H9 (cell line): ENCODE results near the gene NUP188. TPM values are rescaled to one million over a fixed set of nuclear protein-coding genes. Genes with fewer than 3 reads are reported as not detected.

Source experiments
- DNase-seq: peaks from one replicate; pipeline ENCODE4 v3.0.0-alpha.2; 2017
- H2AFZ ChIP-seq: one replicate; pipeline ENCODE4 v1.6.1; 2013; ENCODE audit warnings: mild to moderate bottlenecking, low read length, control low read depth, moderate library complexity
- H2AK5ac ChIP-seq: 2 replicates; pipeline ENCODE4 v1.6.1; 2013; ENCODE audit warnings: low read length, control low read depth, mixed read lengths; ENCODE audit not compliant: insufficient read length
- H2BK120ac ChIP-seq: one replicate; pipeline ENCODE4 v1.6.1; 2013; ENCODE audit warnings: low read depth, mild to moderate bottlenecking, low read length, control low read depth, inconsistent platforms; ENCODE audit not compliant: poor library complexity, severe bottlenecking
- H2BK12ac ChIP-seq: 2 replicates; pipeline ENCODE4 v1.6.1; 2013; ENCODE audit warnings: low read length, control low read depth, mixed read lengths, low read depth; ENCODE audit not compliant: insufficient read length
- H2BK15ac ChIP-seq: 2 replicates; pipeline ENCODE4 v1.6.1; 2013; ENCODE audit warnings: low read depth, low read length, control low read depth
- H2BK20ac ChIP-seq: one replicate; pipeline ENCODE4 v1.6.1; 2013; ENCODE audit warnings: low read depth, mild to moderate bottlenecking, low read length, control low read depth, inconsistent platforms; ENCODE audit not compliant: poor library complexity, severe bottlenecking
- H2BK5ac ChIP-seq: 2 replicates; pipeline ENCODE4 v1.6.1; 2013; ENCODE audit warnings: low read length, control low read depth, mixed read lengths; ENCODE audit not compliant: insufficient read length
- H3K14ac ChIP-seq: 2 replicates; pipeline ENCODE4 v1.6.1; 2013; ENCODE audit warnings: low read length, control low read depth; ENCODE audit not compliant: insufficient read depth
- H3K18ac ChIP-seq: 2 replicates; pipeline ENCODE4 v1.6.1; 2013; ENCODE audit warnings: low read depth, mild to moderate bottlenecking, mixed read lengths, low read length, control low read depth; ENCODE audit not compliant: insufficient read length
- H3K23ac ChIP-seq: 2 replicates; pipeline ENCODE4 v1.6.1; 2013; ENCODE audit warnings: low read length, control low read depth, mixed read lengths, low read depth; ENCODE audit not compliant: insufficient read length
- H3K23me2 ChIP-seq: 2 replicates; pipeline ENCODE4 v1.6.1; 2013; ENCODE audit warnings: low read depth, mild to moderate bottlenecking, mixed read lengths, low read length, control low read depth; ENCODE audit not compliant: insufficient read length, poor library complexity, severe bottlenecking
- H3K27ac ChIP-seq: 2 replicates; pipeline ENCODE4 v1.5.1; 2013; ENCODE audit warnings: low read length, control low read depth, mixed read lengths, low read depth; ENCODE audit not compliant: insufficient read length
- H3K27me3 ChIP-seq: 2 replicates; pipeline ENCODE4 v1.6.1; 2013; ENCODE audit warnings: low read length, control low read depth, inconsistent platforms; ENCODE audit not compliant: insufficient read depth
- H3K4ac ChIP-seq: 2 replicates; pipeline ENCODE4 v1.6.1; 2013; ENCODE audit warnings: low read depth, mild to moderate bottlenecking, control low read depth, inconsistent platforms, low read length, moderate library complexity
- H3K4me1 ChIP-seq: 2 replicates; pipeline ENCODE4 v1.6.1; 2013; ENCODE audit warnings: low read length, control low read depth, inconsistent platforms; ENCODE audit not compliant: insufficient read depth
- H3K4me2 ChIP-seq: 2 replicates; pipeline ENCODE4 v1.6.1; 2013; ENCODE audit warnings: low read length, control low read depth, mixed read lengths; ENCODE audit not compliant: insufficient read length, insufficient read depth
- H3K56ac ChIP-seq: 2 replicates; pipeline ENCODE4 v1.6.1; 2013; ENCODE audit warnings: low read depth, mild to moderate bottlenecking, mixed read lengths, low read length, control low read depth; ENCODE audit not compliant: insufficient read length
- H3K79me1 ChIP-seq: 2 replicates; pipeline ENCODE4 v1.6.1; 2013; ENCODE audit warnings: low read depth, mild to moderate bottlenecking, moderate library complexity, low read length, control low read depth, inconsistent platforms; ENCODE audit not compliant: insufficient read depth, poor library complexity, severe bottlenecking
- H3K79me2 ChIP-seq: 2 replicates; pipeline ENCODE4 v1.6.1; 2013; ENCODE audit warnings: low read length, control low read depth, inconsistent platforms; ENCODE audit not compliant: insufficient read depth
- H3K9ac ChIP-seq: 2 replicates; pipeline ENCODE4 v1.6.1; 2013; ENCODE audit warnings: low read length, control low read depth, mixed read lengths; ENCODE audit not compliant: insufficient read length; ENCODE audit errors: extremely low read depth
- H3K9me3 ChIP-seq: one replicate; pipeline ENCODE4 v1.6.1; 2013; ENCODE audit warnings: low read depth, low read length, inconsistent platforms; ENCODE audit not compliant: control insufficient read depth
- H3T11ph ChIP-seq: one replicate; pipeline ENCODE4 v1.6.1; 2013; ENCODE audit warnings: mild to moderate bottlenecking, low read length, control low read depth, inconsistent platforms
- H4K20me1 ChIP-seq: one replicate; pipeline ENCODE4 v1.6.1; 2013; ENCODE audit not compliant: control insufficient read depth, insufficient read length, insufficient read depth
- H4K5ac ChIP-seq: 2 replicates; pipeline ENCODE4 v1.6.1; 2013; ENCODE audit warnings: low read depth, mild to moderate bottlenecking, mixed read lengths, low read length, control low read depth; ENCODE audit not compliant: insufficient read length
- H4K8ac ChIP-seq: replicated peaks from 2 replicates; pipeline ENCODE4 v1.6.1; 2013; ENCODE audit warnings: low read length, control low read depth, mixed read lengths, low read depth; ENCODE audit not compliant: insufficient read length
- H4K91ac ChIP-seq: 2 replicates; pipeline ENCODE4 v1.6.1; 2013; ENCODE audit warnings: low read depth, mild to moderate bottlenecking, moderate library complexity, mixed read lengths, low read length, control low read depth; ENCODE audit not compliant: insufficient read length
- H3K27ac Mint-ChIP-seq, 3 experiments: 2 replicates in 2 of 3; 3 replicates in 1 of 3; pipeline ENCODE4 v1.8.0; 2020 to 2021; ENCODE audit warnings: mixed read lengths in 3 of 3, mild to moderate bottlenecking in 1 of 3, moderate library complexity in 1 of 3
- H3K27me3 Mint-ChIP-seq: 2 replicates; pipeline ENCODE4 v1.8.0; 2021; ENCODE audit warnings: low read depth, mild to moderate bottlenecking, moderate library complexity, mixed read lengths
- H3K36me3 Mint-ChIP-seq, 3 experiments: 2 replicates in 2 of 3; 3 replicates in 1 of 3; pipeline ENCODE4 v1.8.0; 2020 to 2021; ENCODE audit warnings: low read depth in 3 of 3, mixed read lengths in 3 of 3; ENCODE audit not compliant: insufficient read depth in 1 of 3
- H3K4me1 Mint-ChIP-seq, 2 experiments: 2 replicates each; pipeline ENCODE4 v1.8.0; 2020; ENCODE audit warnings: mixed read lengths in 2 of 2
- H3K4me3 Mint-ChIP-seq, 2 experiments: 2 replicates in 1 of 2; 3 replicates in 1 of 2; pipeline ENCODE4 v1.8.0; 2020 to 2021; ENCODE audit warnings: mild to moderate bottlenecking in 2 of 2, mixed read lengths in 2 of 2, moderate library complexity in 1 of 2
- H3K9me3 Mint-ChIP-seq, 2 experiments: 2 replicates in 1 of 2; 3 replicates in 1 of 2; pipeline ENCODE4 v1.8.0; 2020; ENCODE audit warnings: mild to moderate bottlenecking in 2 of 2, mixed read lengths in 2 of 2, moderate library complexity in 1 of 2
- WGBS: extraction: QIAGEN DNeasy Blood & Tissue Kit; methylation state at CpG from one replicate; pipeline ENCODE4 v1.1.7; 2013; ENCODE audit warnings: missing lambda C conversion rate, low lambda C conversion rate, mixed read lengths; ENCODE audit not compliant: insufficient read length; ENCODE audit errors: extremely low coverage; 5-methylcytosine and 5-hydroxymethylcytosine counted together
- total RNA-seq: library from RNA; stranded (reverse); gene quantifications from 2 replicates; pipeline ENCODE4 v1.2.1, GENCODE V29; 2021
- TF ChIP-seq, protein P1 (sequence below): fragments of 200-600 bp; sonication (generic); conservative IDR thresholded peaks from 3 replicates; pipeline ENCODE4 v1.8.0; 2021; ENCODE audit warnings: antibody characterized with exemption, mild to moderate bottlenecking

Gene NUP188
- total RNA-seq, 1 experiment from 2014 or later = 101 TPM

DNA sequence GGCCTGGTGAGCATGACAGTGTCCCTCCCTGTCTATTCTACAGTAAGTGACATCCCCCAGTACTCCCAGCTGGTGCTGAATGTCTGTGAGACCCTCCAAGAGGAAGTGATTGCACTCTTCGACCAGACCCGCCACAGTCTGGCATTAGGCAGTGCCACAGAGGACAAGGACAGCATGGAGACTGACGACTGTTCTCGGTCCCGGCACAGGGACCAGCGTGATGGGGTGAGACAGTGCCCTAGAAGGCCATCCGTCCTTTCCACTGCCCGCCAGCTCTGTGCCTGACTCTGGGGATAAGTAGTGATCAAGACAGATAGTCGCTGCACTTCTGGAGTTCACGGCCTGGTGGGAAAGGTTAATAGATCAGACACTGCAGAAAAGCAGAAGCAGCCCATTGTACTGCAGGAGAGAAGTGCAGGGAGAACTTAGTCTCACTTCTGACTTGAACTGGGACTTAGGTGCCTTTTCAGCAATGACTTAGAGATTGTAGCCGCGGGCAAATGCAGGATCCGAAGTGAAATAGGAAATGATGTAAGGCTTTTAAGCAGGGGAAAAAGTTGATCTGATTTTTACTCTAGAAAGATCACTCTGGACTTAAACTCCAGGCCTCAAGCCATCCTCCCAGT is 52.2 kb downstream of the NUP188 start:
- TF ChIP-seq, protein P1, sequence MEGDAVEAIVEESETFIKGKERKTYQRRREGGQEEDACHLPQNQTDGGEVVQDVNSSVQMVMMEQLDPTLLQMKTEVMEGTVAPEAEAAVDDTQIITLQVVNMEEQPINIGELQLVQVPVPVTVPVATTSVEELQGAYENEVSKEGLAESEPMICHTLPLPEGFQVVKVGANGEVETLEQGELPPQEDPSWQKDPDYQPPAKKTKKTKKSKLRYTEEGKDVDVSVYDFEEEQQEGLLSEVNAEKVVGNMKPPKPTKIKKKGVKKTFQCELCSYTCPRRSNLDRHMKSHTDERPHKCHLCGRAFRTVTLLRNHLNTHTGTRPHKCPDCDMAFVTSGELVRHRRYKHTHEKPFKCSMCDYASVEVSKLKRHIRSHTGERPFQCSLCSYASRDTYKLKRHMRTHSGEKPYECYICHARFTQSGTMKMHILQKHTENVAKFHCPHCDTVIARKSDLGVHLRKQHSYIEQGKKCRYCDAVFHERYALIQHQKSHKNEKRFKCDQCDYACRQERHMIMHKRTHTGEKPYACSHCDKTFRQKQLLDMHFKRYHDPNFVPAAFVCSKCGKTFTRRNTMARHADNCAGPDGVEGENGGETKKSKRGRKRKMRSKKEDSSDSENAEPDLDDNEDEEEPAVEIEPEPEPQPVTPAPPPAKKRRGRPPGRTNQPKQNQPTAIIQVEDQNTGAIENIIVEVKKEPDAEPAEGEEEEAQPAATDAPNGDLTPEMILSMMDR = no peak
- Histone ChIP-seq H2BK5ac (no peak overlapping the region), H4K20me1 (no peaks in the 10 kb centered on the region), H4K91ac (no peak overlapping the region), H3K4me1 (no peaks in the 10 kb centered on the region), H3K27ac (no peak overlapping the region), H3K56ac (no peak overlapping the region), H3K23ac (no peak overlapping the region), H3K9me3 (no peaks in the 10 kb centered on the region), H2AK5ac (no peak overlapping the region), H2BK12ac (no peak overlapping the region), H2BK120ac (no peak overlapping the region), H3K4ac (no peak overlapping the region), H3K14ac (no peak overlapping the region), H4K5ac (no peak overlapping the region), H3T11ph (no peak overlapping the region), H2AFZ (no peak overlapping the region), H4K8ac (no peak overlapping the region), H3K23me2 (no peaks in the 10 kb centered on the region), H2BK20ac (no peak overlapping the region), H2BK15ac (no peak overlapping the region), H3K79me1 (no peaks in the 10 kb centered on the region), H3K9ac (no peak overlapping the region), H3K4me2 (no peak overlapping the region), H3K18ac (no peak overlapping the region), H3K27me3 (no peaks in the 10 kb centered on the region), H3K79me2 (no peaks in the 10 kb centered on the region)
- no peak overlapping the region for H3K4me3 Mint-ChIP-seq
- no peaks in the 10 kb centered on the region for H3K4me1 Mint-ChIP-seq
- 0 out of 7 replicates have a peak overlapping the region, but pooled peaks of 1 of the 3 experiments have one; percentile 12 for H3K27ac Mint-ChIP-seq
- H3K36me3 Mint-ChIP-seq = peaks cover 68 to 93% (median 83%) of the 10 kb centered on the region in 3 experiments
- no peaks in the 10 kb centered on the region for H3K9me3 Mint-ChIP-seq
- no CpG with 5 or more reads among the region's 13 CpGs for WGBS
- no peaks in the 10 kb centered on the region; the same call in 1 of the 2 replicates for H3K27me3 Mint-ChIP-seq
- no peak for DNase-seq
